ENCODE measurements around the gene SKAP2.

SKAP2 gene

GRCh38 chr7:26743205-26743604 is 121.2 kb downstream of the SKAP2 start:
- no peak for DNase-seq

- no peak for DNase-seq
These were observed 128.3 kb downstream of the SKAP2 start for GRCh38 chr7:26735976-26736600.

- DNase-seq: no peak
These were observed 135.1 kb downstream of the SKAP2 start for GRCh38 chr7:26729150-26729775.

- no peak for DNase-seq
These were observed 138.3 kb downstream of the SKAP2 start for GRCh38 chr7:26726051-26726450.

GRCh38 chr7:26724795-26725194 is 139.6 kb downstream of the SKAP2 start:
- DNase-seq: no peak

- DNase-seq: no peak
These were observed 141.3 kb downstream of the SKAP2 start for GRCh38 chr7:26723129-26723528.

GRCh38 chr7:26721450-26721849 is 142.9 kb downstream of the SKAP2 start:
- no peak for DNase-seq

GRCh38 chr7:26718063-26718462 is 146.3 kb downstream of the SKAP2 start:
- no peak for DNase-seq

- DNase-seq: no peak
These were observed 150.0 kb downstream of the SKAP2 start for GRCh38 chr7:26714438-26714837.

GRCh38 chr7:26714006-26714405 is 150.4 kb downstream of the SKAP2 start:
- DNase-seq: no peak

GRCh38 chr7:26709210-26709990 is 155.0 kb downstream of the SKAP2 start:
- no peak for DNase-seq

- DNase-seq: no peak
These were observed 158.8 kb downstream of the SKAP2 start for GRCh38 chr7:26705567-26705966.

- DNase-seq: no peak
These were observed 159.6 kb downstream of the SKAP2 start for GRCh38 chr7:26704786-26705185.

- DNase-seq: no peak
These were observed 160.4 kb downstream of the SKAP2 start for GRCh38 chr7:26704036-26704435.

GRCh38 chr7:26700893-26701292 is 163.5 kb downstream of the SKAP2 start:
- DNase-seq: no peak

- no peak for DNase-seq
These were observed 164.0 kb downstream of the SKAP2 start for GRCh38 chr7:26700386-26700785.

- DNase-seq: no peak
These were observed 164.6 kb downstream of the SKAP2 start for GRCh38 chr7:26699766-26700165.

- no peak for DNase-seq
These were observed 165.6 kb downstream of the SKAP2 start for GRCh38 chr7:26698806-26699205.

GRCh38 chr7:26698194-26698593 is 166.2 kb downstream of the SKAP2 start:
- DNase-seq: no peak

- no peak for DNase-seq
These were observed 167.4 kb downstream of the SKAP2 start for GRCh38 chr7:26696978-26697377.

- DNase-seq: no peak
These were observed 168.2 kb downstream of the SKAP2 start for GRCh38 chr7:26696161-26696560.

GRCh38 chr7:26694713-26695112 is 169.7 kb downstream of the SKAP2 start:
- no peak for DNase-seq

- DNase-seq: no peak
These were observed 170.2 kb downstream of the SKAP2 start for GRCh38 chr7:26694141-26694540.

GRCh38 chr7:26691886-26692285 is 172.5 kb downstream of the SKAP2 start:
- DNase-seq: no peak

Measured in activated CD4-positive, CD25-positive, alpha-beta regulatory T cell treated with anti-CD3 and anti-CD28 coated beads, Interleukin-2, amount 50 U/mL, for 72 hours (primary cell).